Measurements from ENCODE around the gene STK39. TPM values are rescaled to one million over a fixed set of nuclear protein-coding genes. Genes with fewer than 3 reads are reported as not detected.

Gene STK39
- total RNA-seq, 6 experiments from 2014 or later, result 0.29 to 1.2 (median 0.60) TPM

GRCh38 chr2:167950571-167950970, 296.8 kb downstream of the STK39 start:
- H3K27me3 ChIP-seq, result no peaks in the 10 kb centered on the region
- no peak for ATAC-seq
- no peak for DNase-seq
- WGBS (ENCODE audit: insufficient coverage, low coverage, low lambda C conversion rate, missing lambda C conversion rate), result 90% methylated on average over 2 of the region's 2 CpGs
- H3K4me3 ChIP-seq, result no peak overlapping the region
- H3K27ac ChIP-seq, result no peak overlapping the region
- TF ChIP-seq POLR2A (IDR thresholded peaks at IDR 0.05), result no peak
- TF ChIP-seq, protein P1, sequence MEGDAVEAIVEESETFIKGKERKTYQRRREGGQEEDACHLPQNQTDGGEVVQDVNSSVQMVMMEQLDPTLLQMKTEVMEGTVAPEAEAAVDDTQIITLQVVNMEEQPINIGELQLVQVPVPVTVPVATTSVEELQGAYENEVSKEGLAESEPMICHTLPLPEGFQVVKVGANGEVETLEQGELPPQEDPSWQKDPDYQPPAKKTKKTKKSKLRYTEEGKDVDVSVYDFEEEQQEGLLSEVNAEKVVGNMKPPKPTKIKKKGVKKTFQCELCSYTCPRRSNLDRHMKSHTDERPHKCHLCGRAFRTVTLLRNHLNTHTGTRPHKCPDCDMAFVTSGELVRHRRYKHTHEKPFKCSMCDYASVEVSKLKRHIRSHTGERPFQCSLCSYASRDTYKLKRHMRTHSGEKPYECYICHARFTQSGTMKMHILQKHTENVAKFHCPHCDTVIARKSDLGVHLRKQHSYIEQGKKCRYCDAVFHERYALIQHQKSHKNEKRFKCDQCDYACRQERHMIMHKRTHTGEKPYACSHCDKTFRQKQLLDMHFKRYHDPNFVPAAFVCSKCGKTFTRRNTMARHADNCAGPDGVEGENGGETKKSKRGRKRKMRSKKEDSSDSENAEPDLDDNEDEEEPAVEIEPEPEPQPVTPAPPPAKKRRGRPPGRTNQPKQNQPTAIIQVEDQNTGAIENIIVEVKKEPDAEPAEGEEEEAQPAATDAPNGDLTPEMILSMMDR (IDR thresholded peaks at IDR 0.05), result no peak
- intact Hi-C loops (cut with DNase I), result no loop called here
- H3K9me3 ChIP-seq, result no peaks in the 10 kb centered on the region
- H3K4me1 ChIP-seq, result no peaks in the 10 kb centered on the region
- H3K36me3 ChIP-seq, result no peaks in the 10 kb centered on the region

DNA sequence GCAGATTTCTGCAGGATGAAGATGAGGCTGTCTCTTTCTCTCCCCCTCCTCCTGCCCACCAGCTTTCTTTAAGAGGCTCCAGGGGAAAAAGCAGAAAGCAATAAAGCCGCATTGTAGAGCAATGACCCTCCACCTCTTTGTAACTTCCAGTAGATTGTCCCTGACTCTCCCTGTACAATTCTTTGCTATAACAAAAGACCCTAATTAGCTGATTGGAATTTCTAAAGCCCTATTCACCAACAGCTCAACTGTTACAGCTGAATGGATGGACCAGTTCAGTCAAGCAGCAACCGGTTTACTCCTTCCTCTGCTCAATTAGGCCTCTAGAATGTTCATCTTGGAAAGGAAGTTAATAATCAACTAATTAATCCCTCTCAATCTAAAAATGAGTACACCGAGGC, 301.0 kb downstream of the STK39 start:
- ATAC-seq (no peak), DNase-seq (no peak)
- TF ChIP-seq, protein P1 (IDR thresholded peaks at IDR 0.05), result no peak
- no peak for TF ChIP-seq POLR2A (IDR thresholded peaks at IDR 0.05)
- 74% methylated on average over 3 of the region's 3 CpGs for WGBS (ENCODE audit: insufficient coverage, low coverage, low lambda C conversion rate, missing lambda C conversion rate)
- intact Hi-C loops (cut with DNase I), result no loop called here
- H3K4me1 ChIP-seq, result no peaks in the 10 kb centered on the region
- H3K4me3 ChIP-seq, result no peak overlapping the region
- no peaks in the 10 kb centered on the region for H3K9me3 ChIP-seq
- no peaks in the 10 kb centered on the region for H3K36me3 ChIP-seq
- no peaks in the 10 kb centered on the region for H3K27me3 ChIP-seq
- no peak overlapping the region for H3K27ac ChIP-seq

DNA sequence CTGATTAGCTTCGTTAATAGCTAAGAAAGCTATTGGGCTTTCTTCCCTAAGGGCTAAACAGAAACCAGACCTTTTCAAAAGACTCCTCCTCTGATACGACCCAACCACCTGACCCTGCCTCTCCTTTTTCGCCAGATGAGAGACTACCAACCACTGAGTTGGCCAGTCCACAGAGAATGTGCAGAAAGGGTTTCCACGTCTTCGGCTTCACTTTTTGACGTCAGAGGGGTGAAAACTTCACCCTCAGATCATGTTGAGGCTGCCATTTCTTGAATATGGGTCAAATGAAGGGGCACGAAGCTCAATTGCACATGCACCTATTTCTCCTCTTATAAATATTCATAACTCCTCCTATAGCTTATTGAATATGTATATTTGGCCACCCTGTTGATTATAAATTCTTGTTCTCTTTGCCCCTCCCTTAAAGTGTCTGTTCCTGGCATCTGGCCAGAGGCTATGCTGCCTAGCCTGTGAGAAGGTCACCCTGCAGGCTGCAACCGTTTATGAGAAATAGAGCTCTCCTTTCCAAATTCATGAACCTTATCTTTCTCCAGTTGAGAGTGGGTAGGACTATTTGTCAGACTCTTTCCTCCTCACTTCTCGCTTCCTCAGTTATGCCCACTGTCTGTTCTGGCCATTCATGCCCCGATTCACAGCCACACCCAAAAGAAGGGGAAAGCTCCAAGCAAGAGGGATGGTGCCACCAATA, 301.6 kb downstream of the STK39 start:
- TF ChIP-seq POLR2A (IDR thresholded peaks at IDR 0.05), result no peak
- TF ChIP-seq, protein P1 (IDR thresholded peaks at IDR 0.05), result no peak
- DNase-seq (no peak), ATAC-seq (no peak)
- H3K9me3 ChIP-seq, result no peaks in the 10 kb centered on the region
- no peak overlapping the region for H3K27ac ChIP-seq
- no peaks in the 10 kb centered on the region for H3K4me1 ChIP-seq
- 72% methylated on average over 10 of the region's 10 CpGs for WGBS (ENCODE audit: insufficient coverage, low coverage, low lambda C conversion rate, missing lambda C conversion rate)
- H3K36me3 ChIP-seq, result no peaks in the 10 kb centered on the region
- H3K27me3 ChIP-seq, result no peaks in the 10 kb centered on the region
- H3K4me3 ChIP-seq, result no peak overlapping the region
- intact Hi-C loops (cut with DNase I), result no loop called here

DNA sequence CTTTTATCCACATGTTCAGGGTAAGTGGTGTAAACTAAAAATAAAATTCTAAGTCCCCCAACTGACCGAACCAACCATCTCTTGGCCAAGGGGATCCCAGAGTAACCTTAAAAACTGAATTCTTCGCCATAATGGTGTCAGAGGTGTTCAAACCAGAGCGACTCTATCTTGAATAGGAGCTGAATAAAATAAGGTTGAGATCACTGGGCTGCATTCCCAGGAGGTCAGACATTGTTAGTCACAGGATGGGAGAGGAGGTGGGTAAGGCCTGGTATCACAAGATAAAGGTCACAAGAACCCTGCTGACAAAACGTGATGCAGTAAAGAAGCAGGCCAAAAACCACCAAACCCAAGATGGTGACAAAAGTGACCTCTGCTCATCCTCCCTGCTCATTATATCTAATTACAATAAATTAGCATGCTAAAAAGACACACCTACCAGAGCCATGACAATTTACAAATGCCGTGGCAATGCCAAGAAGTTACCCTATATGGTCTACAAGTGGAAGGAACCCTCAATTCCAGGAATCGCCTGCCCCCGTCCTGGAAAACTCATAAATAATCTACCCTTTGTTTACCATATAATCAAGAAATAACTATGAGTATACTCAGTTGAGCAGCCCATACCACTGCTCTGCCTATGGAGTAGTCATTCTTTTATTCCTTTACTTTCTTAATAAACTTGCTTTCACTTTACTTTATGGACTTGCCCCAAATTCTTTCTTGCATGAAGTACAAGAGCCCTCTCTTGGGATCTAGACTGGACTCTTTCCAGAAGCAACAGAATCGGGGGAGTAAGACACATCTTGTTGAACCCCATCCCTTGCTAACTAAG, 302.4 kb downstream of the STK39 start:
- no peaks in the 10 kb centered on the region for H3K9me3 ChIP-seq
- 86% methylated on average over 8 of the region's 8 CpGs for WGBS (ENCODE audit: insufficient coverage, low coverage, low lambda C conversion rate, missing lambda C conversion rate)
- ATAC-seq, result no peak

More for the DNA sequence above, 302.4 kb downstream of the STK39 start:
- Histone ChIP-seq H3K27me3 (no peaks in the 10 kb centered on the region), H3K27ac (no peak overlapping the region), H3K4me3 (no peak overlapping the region), H3K36me3 (no peaks in the 10 kb centered on the region), H3K4me1 (no peaks in the 10 kb centered on the region)
- TF ChIP-seq, protein P1 (IDR thresholded peaks at IDR 0.05), result no peak
- TF ChIP-seq POLR2A (IDR thresholded peaks at IDR 0.05), result no peak
- no peak for DNase-seq
- intact Hi-C loops (cut with DNase I), result no loop called here

Measured in right lobe of liver (tissue), 6 donors.